Endometrium (tissue), 2 donors: Measurements from ENCODE around the gene PHF2.
"Not testable (repeated sequence)": the region's sequence is repeated elsewhere in the genome, so short reads cannot be mapped to it uniquely, and the experiment has no call there.

Experiments
- FAIRE-seq: peaks from 2 replicates; lab custom pipeline; 2012; peaks lifted over from hg19 to GRCh38; lab: Jason Lieb, UNC
- donor health status: control.
- donor health status: control.

PHF2 gene

DNA sequence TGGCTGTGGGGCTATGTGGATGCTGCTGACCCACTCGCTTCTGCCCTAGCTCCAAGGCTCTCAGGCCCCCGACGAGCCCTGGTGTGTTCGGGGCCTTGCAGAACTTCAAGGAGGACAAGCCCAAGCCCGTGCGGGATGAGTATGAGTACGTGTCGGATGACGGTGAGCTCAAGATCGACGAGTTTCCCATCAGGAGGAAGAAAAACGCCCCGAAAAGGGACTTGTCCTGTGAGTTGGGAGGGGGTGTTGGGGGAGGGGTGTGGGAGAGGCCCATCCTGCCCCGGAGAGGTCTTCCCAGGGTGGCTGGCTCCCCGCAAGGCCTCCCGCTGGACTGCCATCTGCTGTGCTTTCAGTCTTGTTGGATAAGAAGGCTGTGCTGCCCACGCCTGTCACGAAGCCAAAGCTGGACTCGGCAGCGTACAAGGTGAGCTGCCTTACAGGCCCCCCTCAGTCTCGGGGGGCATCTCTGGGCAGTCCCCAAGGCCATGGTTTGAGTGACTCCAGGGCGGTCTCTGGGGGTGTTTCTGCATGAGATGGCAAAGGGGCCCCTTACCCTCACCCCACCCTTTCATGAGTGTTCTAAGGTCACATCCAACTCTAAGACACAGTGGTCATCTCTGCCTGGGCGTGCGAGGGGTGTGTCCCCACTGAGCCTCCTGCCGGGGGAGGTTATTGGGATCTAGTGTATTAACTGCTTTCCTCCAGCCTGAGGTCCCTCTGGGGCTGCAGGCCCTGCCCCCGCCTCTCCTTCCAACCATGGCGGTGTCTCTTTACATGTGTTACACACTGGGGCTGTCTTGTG lies 89.5 kb downstream of the PHF2 start:
- no peak for FAIRE-seq

DNA sequence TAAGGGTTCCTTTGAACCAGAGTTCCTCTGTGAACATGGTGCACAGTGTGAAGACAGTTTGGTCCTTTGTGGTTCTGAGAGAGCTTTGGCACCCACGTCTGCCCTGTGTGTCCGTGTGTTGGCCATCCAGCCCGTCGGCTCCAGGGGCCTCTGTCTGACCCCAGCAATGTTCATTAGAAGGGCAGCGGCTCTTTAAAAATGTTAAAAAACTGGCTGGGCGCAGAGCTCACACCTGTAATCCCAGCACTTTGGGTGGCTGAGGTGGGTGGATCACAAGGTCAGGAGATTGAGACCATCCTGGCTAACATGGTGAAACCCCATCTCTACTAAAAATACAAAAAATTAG lies 90.0 kb downstream of the PHF2 start:
- FAIRE-seq: not testable (repeated sequence)

DNA sequence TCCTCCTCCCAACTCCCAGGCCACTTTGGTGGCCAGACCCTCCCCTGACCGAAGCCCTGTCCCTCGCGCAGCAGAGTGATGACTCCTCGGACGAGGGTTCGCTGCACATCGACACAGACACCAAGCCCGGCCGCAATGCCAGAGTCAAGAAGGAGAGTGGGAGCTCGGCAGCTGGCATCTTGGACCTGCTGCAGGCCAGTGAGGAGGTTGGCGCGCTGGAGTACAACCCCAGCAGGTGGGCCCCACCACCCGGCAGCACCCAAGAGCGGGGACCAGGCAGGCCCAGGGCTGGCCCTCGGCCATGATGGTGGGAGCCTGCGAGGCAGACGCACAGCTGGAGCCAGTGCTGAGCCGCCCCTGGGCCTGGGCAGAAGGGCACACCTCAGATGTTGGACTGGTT lies 90.6 kb downstream of the PHF2 start:
- FAIRE-seq: no peak

DNA sequence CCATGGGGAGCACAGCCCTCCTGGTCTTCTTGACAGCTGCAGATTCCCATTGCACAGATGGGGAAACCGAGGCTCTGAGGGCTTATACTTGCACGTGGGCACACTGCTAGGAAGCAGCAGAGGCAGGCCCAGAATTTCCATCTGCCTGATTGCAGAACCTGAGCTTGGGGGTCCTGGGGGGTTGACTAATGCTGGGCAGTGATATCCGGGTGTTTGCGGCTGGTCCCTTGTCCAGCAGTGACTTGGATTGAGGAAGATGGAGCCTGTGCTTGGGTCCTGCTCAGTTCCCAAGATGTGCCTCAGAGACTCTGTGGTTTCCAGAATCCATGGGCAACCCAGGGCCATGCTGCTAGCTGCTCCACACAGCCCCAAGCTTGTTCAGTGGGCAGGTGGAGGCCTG lies 91.2 kb downstream of the PHF2 start:
- no peak for FAIRE-seq

DNA sequence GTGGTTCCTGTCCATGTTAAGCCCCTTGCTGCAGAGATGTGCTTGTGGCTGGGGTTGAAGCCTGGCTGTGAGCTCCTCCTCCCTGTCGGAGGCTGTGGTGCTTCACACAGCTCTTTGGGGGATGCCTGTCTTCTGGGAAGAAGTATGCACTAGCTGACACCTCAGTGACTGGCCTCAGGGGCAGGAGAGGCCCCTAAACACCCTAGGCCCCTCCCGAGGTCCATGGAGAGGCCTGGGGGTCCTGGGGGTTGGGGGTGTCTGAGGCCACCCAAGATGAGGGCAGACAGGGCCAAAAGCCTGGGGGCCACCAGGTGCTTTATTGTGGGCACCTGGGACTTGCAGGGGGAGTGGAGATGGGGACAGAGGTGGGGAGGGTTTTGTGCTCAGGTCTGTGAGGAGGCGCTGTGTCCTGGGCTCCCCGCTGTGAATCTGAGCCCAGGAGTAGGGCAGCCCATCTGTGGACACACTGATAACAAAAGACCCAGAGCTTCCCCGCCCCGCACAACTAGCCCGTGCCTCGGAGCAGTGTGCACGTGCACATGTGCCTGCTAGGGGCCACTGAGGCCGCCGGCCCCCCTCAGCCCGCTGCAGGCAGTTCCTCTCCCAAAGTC lies 92.0 kb downstream of the PHF2 start:
- FAIRE-seq: no peak

DNA sequence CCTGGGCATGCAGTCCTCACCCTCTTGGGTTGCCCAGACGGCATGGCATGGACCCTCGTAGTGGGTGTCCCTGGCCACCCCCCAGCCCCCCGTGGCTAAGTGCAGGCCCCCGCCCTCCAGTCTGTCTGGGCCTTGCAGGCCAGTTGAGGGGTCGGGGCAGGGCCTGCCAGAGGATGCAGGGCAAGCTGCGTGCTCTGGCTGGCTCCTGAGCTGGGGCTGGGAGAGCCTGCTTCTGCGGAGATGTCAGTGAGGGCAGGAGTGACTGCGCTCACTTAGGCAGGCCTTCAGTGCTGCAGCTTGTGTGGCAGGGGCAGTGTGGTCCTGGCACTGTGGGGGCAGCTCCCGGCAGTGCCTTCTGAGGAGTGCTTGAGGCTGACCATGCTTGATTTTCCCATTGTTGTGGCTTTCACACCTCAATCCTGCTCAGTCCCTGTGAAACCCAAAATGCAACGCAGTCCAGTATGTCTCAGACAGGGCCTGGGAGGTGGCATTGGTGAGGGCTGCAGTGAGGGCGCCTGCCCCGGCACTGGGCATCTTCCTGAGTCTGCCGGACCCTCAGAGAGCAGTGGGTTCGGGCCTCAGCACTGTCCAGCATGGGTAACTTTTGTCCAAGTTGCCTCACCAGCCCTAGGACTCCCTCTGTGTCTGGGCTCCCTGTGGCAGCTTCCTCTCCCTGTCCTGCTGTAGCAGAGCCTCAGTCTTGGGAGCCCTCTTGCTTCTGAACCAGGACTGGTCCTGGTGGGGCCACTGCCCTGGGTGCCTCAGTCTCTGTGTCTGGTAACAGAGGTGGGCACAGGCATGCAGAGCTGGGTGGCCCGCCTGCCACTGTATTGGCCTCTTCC lies 93.0 kb downstream of the PHF2 start:
- no peak for FAIRE-seq

DNA sequence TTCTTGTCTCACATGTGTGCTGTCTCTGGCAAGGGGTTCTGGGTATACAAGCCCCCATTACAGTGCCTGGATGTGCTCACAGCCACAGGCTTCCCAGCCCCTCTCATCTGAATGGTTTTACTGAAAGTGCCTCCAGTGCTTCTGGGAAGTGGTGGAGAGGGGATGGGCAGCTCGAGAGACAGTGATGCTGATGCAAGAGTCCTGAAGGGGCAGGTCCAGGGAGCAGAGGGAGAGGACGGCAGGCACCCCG lies 93.5 kb downstream of the PHF2 start:
- no peak for FAIRE-seq

DNA sequence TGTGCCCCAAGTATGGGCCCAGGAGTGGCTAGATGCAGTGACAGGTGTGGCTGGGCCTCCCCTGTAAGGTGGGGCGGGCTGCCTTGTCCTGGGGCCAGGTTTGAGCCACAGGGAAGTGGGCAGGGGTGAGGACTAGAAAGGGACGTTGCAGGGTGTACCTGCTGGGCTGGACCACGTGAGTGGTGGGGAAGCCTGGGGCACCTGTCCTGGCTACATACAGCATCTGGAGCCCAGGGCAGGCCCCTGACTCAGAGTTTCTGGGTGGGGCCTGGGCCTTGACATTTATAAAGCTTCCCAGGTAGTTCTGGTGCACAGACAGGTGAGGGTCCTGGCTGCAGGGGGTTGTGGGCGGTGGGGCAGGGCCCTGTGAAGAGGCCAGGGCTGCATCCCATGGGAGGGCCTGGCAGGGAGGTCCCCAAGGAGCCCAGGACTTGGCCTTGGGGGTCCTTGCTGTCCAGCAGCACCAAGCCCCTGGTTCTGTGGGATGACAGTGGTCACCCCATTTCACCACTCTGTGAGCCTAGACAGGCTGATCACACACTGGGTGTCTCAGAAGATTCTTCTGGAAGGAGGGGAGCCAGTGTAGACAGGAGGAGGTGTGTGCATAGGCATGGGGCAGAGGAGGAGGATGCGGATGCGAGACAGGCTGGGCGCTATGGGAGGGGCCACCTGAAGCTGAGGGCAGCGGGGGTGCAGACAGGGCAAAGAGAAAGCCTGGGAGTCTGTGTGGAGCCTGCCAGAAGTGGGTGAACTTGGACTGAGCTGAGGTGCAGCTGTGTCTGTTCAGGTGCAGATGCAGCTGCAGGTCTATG lies 94.0 kb downstream of the PHF2 start:
- no peak for FAIRE-seq

DNA sequence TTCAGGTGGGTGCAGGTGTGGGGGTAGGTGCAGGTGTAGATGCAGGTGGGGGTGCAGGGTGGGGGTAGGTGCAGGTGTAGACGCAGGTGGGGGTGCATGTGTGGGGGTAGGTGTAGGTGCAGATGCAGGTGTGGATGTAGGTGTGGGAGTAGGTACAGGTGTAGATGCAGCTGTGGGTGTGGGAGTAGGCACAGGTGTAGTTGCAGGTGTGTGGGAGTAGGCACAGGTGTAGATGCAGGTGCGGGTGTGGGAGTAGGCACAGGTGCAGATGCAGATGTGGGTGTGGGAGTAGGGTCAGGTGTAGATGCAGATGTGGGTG lies 94.6 kb downstream of the PHF2 start:
- no peak for FAIRE-seq

DNA sequence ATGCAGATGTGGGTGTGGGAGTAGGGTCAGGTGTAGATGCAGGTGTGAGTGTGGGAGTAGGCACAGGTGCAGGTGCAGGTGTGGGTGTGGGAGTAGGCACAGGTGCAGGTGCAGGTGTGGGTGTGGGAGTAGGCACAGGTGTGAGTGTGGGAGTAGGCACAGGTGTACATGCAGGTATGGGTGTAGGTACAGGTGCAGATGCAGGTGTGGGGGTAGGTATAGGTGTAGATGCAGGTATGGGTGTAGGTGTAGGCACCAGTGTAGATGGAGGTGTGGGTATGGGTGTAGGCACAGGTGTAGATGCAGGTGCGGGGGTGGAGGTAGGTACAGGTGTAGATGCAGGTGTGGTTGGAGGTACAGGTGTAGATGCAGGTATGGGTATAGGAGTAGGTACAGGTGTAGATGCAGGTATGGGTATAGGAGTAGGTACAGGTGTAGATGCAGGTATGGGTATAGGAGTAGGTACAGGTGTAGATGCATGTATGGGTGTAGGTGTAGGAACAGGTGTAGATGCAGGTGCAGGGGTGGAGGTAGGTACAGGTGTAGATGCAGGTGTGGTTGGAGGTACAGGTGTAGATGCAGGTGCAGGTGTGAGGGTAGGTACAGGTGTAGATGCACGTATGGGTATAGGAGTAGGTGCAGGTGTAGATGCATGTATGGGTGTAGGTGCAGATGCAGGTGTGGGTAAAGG lies 96.1 kb downstream of the PHF2 start:
- FAIRE-seq: not testable (repeated sequence)

DNA sequence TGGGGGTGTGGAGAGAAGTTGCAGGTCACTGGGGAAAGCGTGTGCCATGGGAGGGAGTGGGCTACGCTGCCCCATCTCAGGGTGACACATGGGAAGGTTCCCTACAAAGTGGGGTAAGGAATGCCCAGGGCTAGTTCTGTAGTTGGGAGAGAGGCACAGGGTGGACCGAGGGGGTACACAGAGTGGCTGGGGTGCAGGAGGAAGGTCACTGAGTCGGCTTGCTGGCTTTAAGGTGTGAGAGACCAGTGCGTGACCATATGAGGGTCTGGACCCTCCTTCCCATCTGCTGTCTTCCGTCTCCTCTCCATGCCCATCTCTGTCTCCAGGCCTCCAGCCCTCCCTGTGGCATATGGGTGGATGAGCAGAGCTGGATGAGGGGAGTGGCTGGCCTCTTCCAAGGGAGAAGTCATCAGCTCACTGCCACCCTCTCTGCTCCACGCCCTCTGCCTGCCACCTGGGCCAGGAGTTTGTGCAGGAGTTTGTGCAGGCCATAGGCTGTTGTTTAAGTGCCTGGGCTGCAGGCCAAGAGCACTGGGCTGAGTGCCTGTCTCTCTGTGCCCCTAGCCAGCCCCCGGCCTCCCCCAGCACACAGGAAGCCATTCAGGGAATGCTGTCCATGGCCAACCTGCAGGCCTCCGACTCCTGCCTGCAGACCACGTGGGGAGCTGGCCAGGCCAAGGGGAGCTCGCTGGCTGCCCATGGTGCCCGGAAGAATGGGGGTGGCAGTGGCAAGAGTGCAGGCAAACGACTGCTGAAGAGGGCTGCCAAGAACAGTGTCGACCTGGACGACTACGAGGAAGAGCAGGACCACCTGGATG lies 96.8 kb downstream of the PHF2 start:
- no peak for FAIRE-seq

DNA sequence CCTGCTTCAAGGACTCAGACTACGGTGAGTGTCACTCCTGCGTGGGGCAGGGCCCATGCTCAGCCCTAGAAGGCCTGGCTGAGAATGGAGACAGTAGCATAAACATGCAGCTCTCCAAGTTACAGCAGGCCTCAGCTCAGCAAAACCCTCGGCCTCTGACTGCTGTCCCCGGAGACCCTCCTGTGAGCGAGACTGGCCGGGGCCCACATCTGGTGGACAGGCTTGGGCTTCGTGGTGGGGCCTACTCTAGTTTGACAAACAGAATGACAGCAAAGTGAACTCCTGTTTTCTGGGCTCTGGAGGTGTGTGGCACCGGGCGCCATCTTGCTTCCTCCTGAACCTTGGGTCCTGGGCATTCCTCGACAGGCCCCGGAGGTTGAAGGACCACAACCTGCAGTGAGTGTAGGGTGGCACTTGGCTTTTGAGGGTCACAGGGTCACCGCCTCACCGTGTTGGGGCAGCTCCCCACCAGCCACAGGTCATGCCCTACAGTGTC lies 97.5 kb downstream of the PHF2 start:
- no peak for FAIRE-seq

DNA sequence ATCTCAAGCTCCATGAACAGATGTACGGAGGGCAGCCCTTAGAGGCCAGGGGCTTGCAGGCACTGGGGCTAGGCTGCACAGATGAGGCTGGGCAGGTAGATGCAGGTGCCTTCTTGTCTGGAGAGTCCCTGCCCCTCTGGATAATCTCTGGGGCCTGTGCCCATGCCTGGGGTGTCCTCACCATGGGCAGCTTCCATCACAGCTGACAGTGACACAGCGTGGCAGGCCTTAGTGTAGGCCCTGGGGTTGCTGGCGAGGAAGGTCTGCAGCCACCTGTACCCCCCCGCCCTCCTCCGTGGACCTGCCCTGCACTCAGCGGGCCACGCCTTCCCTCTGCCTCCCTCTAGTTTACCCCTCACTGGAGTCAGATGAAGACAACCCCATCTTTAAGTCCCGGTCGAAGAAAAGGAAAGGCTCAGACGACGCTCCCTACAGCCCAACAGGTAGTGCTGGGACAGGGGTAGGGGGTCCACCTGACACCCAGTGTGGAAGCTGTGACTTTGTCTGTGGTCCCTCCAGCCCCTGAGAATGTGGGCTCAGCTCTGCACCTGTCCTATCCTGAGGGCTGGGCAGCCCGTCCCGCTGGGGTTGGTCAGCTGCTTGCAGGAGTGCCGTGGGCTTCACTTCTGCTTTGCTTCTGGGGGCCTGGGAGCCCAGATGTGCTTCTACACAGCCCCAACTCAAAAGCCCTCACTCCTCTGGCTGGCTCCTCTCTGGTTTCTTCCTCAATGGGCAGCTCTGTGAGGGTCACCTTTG lies 98.4 kb downstream of the PHF2 start:
- FAIRE-seq: no peak

DNA sequence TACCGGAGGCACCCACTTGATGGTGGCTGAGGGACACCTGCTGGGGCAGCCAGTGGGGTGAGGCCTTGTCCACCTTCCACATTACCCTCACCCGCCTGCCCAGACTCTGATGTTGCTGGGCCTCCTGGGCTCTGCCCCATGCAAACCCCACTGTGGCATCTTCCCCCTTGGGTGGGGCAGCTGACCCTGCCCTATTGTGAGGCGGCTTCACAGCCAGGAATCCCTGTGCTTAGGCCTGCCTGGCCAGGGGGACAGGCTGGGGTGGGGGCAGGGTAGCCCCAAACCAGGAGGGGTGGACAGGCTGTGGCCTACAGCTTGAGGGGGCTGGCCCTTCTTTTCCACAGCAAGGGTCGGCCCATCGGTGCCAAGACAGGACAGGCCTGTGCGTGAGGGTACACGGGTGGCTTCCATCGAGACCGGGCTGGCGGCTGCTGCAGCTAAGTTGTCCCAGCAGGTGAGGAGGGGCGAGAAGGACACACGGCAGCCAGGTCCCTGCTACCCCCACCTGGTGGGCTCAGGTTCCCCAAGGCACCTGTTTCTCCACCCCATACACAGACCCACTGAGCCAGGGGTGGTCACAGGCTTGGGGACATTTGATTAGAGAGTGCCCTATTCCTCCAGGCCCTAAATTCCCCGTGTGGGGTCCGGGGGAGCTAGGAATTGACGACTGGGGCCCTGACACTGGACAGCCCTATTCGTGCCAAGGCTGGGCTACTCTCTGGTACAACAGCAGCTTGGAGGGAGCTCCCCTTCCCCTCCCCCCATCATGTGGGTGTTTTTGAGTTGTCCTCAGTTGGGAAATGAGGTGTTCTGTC lies 99.2 kb downstream of the PHF2 start:
- no peak for FAIRE-seq

DNA sequence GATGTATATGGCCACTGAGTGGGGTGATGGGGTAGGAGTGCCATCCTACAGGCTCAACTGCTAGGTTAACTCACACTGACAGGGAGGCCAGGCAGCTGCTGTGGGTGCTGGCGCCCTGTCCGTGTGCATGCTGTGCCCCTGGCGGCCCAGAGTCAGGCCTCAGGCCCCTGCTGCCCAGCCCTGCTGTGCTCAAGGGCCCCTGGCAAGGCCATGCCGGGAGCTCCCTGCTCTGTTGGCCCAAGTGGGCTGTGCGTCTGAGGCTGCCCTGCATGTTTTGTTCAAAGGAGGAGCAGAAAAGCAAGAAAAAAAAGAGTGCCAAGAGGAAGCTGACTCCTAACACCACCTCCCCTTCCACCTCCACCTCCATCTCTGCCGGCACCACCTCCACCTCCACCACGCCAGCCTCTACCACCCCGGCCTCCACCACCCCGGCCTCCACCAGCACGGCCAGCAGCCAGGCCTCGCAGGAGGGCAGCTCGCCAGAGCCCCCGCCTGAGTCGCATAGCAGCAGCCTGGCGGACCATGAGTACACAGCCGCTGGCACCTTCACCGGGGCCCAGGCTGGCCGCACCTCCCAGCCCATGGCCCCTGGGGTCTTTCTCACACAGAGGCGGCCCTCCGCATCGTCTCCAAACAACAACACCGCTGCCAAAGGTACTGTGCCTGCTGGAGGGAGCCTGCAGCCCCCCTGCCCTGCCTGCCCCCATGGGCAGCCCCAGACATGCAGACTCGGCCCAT lies 100.1 kb downstream of the PHF2 start:
- FAIRE-seq: no peak

DNA sequence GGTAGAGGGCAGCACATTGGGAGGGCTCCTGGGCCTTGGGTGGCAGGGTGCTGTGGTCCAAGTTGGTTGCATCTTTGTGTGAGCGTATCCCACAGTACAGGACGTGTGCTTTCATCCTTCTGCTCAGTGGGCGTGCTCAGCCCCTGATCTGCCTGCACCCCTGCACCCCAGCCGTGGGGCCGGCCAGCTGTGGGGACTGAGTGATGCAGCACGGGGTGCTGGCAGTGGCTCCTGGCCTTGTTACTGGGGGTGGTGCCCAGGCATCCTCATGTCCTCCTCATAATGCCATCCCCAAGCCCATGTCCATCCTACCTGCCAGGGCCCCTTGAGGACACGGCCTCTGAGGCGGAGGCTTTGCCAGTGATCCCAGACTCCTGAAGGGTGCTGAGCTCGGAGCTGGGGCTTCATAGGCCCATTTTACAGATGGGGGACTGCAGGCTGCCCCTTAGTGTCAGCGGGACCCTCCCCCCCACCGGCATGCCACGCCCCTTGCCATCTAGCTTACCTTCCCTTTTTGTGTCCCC lies 100.7 kb downstream of the PHF2 start:
- FAIRE-seq: no peak

DNA sequence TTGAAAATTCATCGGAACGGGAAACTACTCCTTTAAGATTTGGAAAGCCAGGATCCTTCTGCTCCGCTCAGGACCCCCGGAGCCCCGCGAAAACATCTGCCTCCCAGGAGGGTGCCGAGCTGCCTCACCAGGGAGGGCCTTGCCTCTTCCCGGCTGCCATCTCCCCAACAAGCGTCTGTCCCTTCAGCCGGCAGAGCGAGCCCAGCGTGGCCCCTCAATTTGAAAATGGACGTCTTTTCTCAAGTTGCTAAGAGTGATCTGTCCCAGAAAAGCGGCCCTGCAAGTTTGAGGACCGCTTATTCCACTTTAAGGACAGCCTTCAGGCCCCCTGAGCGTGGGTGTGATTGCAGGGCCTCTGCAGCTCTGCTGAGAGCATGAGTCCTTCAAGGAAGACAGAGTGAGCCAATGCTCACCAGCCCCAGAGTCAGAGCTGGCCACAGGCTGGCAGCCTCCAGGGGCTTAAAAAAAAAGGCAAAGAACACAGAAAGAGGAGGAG lies 101.3 kb downstream of the PHF2 start:
- FAIRE-seq: no peak
